ENCODE results near the gene NFYA. TPM values are rescaled to one million over a fixed set of nuclear protein-coding genes. Genes with fewer than 3 reads are reported as not detected.

NFYA gene
- total and polyA plus RNA-seq, 9 of the 15 experiments (the other 6 are each of a cell fraction or from before 2014, with no cell fraction given): 7.3 to 37.1 (median 21.8) TPM

DNA sequence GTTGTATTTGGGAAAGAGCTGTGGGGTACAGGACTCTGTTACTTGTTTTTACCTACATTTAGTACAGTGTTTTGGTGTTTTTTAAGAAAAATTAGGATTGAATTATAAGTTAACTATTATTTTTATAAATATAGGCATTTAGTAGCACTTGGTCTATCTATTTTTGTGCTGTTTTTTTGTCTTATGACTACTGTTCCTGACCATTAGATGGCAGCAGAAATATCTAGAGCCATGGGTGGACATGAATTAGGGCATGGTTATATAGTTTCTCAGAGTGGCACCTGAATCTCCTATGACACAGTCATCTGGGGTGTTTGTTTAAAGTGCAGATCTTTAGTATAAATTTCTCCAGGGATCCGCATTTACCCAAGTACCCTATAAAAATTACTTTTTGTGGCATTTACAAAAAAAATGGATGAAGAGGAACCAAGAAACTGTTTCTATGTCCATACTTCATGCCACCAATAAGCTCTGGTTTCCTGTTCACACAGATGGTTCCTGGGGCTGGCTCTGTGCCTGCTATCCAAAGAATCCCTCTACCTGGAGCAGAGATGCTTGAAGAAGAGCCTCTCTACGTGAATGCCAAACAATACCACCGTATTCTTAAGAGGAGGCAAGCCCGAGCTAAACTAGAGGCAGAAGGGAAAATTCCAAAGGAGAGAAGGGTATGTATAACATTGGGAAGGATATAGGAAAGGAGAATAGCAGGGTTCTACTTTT lies 19.8 kb downstream of the NFYA start:
- Histone ChIP-seq H3K27me3 (ENCODE audit: control insufficient read depth in 2 of 2, insufficient read depth in 2 of 2, low read length in 2 of 2) (no peaks in the 10 kb centered on the region), H3K27ac (ENCODE audit: extremely low read depth, low read depth, low read length) (no peak overlapping the region), H3K9me3 (replicated peaks; ENCODE audit: control insufficient read depth, insufficient read depth, low read depth, low read length) (no peaks in the 10 kb centered on the region), H3K4me1 (replicated peaks in 1 of 2; ENCODE audit: control insufficient read depth in 2 of 2, insufficient read depth in 2 of 2, low read length in 2 of 2) (no peaks in the 10 kb centered on the region), H2AFZ (ENCODE audit: low read depth, low read length) (no peak overlapping the region), H4K20me1 (replicated peaks; ENCODE audit: control insufficient read depth, insufficient read depth, low read length) (no peaks in the 10 kb centered on the region), H3K4me3 (no peak overlapping the region), H3K36me3 (ENCODE audit: control insufficient read depth, insufficient read depth, low read length) (peaks cover 90% of the 10 kb centered on the region), H3K79me2 (ENCODE audit: control insufficient read depth, insufficient read depth, low read length) (no peaks in the 10 kb centered on the region), H3K4me2 (ENCODE audit: insufficient read depth, low read length) (no peak overlapping the region), H3K9ac (ENCODE audit: insufficient read depth in 1 of 2, low read depth in 2 of 2, low read length in 2 of 2) (no peak overlapping the region), H3K9me1 (ENCODE audit: control insufficient read depth, insufficient read depth, low read length) (no peaks in the 10 kb centered on the region)
- intact Hi-C loops (cut with micrococcal nuclease) (loop anchor here (1.0 to 5.0 kb wide), 2 partner anchors 90 to 226 kb away; no protein-coding TSS in a partner anchor), in situ Hi-C loops (cut with MboI) (no loop called here)
- FAIRE-seq (peak; percentile 56), ATAC-seq (peak; percentile 73), DNase-seq (ENCODE audit: extremely low read depth in 1 of 4, low spot score in 3 of 4) (peak in 3 of 4 experiments; percentile 20 to 27 (median 23))
- ChIA-PET POLR2A (interaction anchor here (1.0 to 1.8 kb wide), 2 partner anchors 11 to 18 kb away, joined by 4 to 5 read pairs; no protein-coding TSS in a partner anchor), CTCF (ENCODE audit: low intra/inter-chr PET ratio) (no interaction called here)
- BruUV-seq (replicated peaks): no TSS peak
- 93% methylated on average over 4 of the region's 4 CpGs for WGBS (ENCODE audit: insufficient coverage, low coverage, missing lambda C conversion rate)
- TF ChIP-seq SUPT5H (IDR thresholded peaks at IDR 0.05): no peak
- TF ChIP-seq, protein P1, sequence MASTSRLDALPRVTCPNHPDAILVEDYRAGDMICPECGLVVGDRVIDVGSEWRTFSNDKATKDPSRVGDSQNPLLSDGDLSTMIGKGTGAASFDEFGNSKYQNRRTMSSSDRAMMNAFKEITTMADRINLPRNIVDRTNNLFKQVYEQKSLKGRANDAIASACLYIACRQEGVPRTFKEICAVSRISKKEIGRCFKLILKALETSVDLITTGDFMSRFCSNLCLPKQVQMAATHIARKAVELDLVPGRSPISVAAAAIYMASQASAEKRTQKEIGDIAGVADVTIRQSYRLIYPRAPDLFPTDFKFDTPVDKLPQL (IDR thresholded peaks at IDR 0.05; ENCODE audit: extremely low read depth, insufficient read length): no peak
- TF ChIP-seq, protein P2, sequence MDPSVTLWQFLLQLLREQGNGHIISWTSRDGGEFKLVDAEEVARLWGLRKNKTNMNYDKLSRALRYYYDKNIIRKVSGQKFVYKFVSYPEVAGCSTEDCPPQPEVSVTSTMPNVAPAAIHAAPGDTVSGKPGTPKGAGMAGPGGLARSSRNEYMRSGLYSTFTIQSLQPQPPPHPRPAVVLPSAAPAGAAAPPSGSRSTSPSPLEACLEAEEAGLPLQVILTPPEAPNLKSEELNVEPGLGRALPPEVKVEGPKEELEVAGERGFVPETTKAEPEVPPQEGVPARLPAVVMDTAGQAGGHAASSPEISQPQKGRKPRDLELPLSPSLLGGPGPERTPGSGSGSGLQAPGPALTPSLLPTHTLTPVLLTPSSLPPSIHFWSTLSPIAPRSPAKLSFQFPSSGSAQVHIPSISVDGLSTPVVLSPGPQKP (CRISPR knock-in tag; IDR thresholded peaks at IDR 0.05): no peak
- TF ChIP-seq SMC3 (conservative IDR thresholded peaks at IDR 0.05; ENCODE audit: insufficient read depth, low read depth, low read length): 0 out of 2 replicates have a peak, but pooled peaks have one; percentile 5
- TF ChIP-seq GABPB2 (CRISPR knock-in tag; conservative IDR thresholded peaks at IDR 0.05): no peak
- TF ChIP-seq TARDBP (IDR thresholded peaks at IDR 0.05): no peak
- TF ChIP-seq, protein P3, sequence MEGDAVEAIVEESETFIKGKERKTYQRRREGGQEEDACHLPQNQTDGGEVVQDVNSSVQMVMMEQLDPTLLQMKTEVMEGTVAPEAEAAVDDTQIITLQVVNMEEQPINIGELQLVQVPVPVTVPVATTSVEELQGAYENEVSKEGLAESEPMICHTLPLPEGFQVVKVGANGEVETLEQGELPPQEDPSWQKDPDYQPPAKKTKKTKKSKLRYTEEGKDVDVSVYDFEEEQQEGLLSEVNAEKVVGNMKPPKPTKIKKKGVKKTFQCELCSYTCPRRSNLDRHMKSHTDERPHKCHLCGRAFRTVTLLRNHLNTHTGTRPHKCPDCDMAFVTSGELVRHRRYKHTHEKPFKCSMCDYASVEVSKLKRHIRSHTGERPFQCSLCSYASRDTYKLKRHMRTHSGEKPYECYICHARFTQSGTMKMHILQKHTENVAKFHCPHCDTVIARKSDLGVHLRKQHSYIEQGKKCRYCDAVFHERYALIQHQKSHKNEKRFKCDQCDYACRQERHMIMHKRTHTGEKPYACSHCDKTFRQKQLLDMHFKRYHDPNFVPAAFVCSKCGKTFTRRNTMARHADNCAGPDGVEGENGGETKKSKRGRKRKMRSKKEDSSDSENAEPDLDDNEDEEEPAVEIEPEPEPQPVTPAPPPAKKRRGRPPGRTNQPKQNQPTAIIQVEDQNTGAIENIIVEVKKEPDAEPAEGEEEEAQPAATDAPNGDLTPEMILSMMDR (IDR thresholded peaks at IDR 0.05 in 2 of 3, conservative IDR thresholded peaks at IDR 0.05 in 1 of 3; ENCODE audit: insufficient read depth in 2 of 3, low read depth in 1 of 3, low read length in 3 of 3): peak; percentile 4 to 48 (median 32); a peak in 2 of 6 replicates
- peak; percentile 44 to 49; a peak in 3 of 4 replicates for TF ChIP-seq RAD21 (CRISPR knock-in tag; conservative IDR thresholded peaks at IDR 0.05 in 1 of 2, IDR thresholded peaks at IDR 0.05 in 1 of 2)
- TF ChIP-seq, protein P4, sequence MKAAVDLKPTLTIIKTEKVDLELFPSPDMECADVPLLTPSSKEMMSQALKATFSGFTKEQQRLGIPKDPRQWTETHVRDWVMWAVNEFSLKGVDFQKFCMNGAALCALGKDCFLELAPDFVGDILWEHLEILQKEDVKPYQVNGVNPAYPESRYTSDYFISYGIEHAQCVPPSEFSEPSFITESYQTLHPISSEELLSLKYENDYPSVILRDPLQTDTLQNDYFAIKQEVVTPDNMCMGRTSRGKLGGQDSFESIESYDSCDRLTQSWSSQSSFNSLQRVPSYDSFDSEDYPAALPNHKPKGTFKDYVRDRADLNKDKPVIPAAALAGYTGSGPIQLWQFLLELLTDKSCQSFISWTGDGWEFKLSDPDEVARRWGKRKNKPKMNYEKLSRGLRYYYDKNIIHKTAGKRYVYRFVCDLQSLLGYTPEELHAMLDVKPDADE (conservative IDR thresholded peaks at IDR 0.05; ENCODE audit: control insufficient read depth, low read depth, low read length): no peak
- TF ChIP-seq, protein P5, sequence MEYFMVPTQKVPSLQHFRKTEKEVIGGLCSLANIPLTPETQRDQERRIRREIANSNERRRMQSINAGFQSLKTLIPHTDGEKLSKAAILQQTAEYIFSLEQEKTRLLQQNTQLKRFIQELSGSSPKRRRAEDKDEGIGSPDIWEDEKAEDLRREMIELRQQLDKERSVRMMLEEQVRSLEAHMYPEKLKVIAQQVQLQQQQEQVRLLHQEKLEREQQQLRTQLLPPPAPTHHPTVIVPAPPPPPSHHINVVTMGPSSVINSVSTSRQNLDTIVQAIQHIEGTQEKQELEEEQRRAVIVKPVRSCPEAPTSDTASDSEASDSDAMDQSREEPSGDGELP (CRISPR knock-in tag; IDR thresholded peaks at IDR 0.05; ENCODE audit: borderline replicate concordance): no peak
- no peak for TF ChIP-seq HMG20A (CRISPR knock-in tag; conservative IDR thresholded peaks at IDR 0.05)

All from K562 (cell line).